ENCODE measurements around the gene SLC16A8.

Gene SLC16A8

DNA sequence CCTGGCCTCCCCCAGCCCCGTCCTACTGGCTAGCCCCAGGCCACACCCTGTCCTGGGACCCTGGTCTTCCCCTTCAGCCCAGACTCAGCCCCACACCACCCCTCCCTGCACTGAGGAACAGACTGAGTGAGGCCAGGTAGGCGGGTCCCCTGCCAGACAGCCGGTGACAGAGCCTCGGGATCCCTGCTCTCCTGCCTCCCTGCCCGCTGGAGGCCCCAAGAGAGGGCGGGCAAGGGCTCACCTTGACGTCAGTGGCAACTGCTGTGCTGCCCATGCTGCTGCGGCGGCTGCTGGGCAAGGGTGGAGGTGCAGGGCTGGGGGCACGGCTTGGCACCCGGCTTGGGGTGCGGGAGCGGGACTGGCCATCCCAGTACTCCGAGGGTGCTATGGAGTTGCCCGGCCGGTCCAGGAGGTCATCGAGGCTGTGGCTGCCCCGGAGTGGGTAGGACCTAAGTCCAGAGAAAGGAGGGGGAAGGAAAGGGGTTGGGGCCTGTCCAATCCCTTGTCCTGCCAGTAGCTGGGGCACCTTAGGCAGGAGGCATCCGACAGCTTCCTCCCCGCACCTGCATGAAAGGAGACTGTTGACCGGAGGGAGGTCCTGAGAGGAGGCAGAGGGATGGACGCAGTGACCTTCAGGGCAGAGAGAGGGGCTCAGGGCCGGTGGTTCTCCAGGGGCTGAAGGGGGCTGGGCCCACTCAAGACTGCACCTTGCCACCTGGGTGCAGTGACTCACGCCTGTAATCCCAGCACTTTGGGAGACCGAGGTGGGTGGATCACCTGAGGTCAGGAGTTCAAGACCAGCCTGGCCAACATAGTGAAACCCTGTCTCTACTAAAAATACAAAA, 2.2 kb upstream of the SLC16A8 start:
- H3K27me3 ChIP-seq (ENCODE audit: insufficient read depth, poor library complexity, severe bottlenecking) = peaks cover 22% of the 10 kb centered on the region
- no peak overlapping the region for H3K4me3 ChIP-seq (replicated peaks; ENCODE audit: insufficient read depth, low read length)
- TF ChIP-seq POLR2AphosphoS5 (IDR thresholded peaks at IDR 0.05; ENCODE audit: low read depth) = no peak
- no peak for TF ChIP-seq SPI1 (IDR thresholded peaks at IDR 0.05; ENCODE audit: borderline replicate concordance, low read depth)
- DNase-seq (ENCODE audit: low read depth in 1 of 2, low spot score in 1 of 2) = no peak
- no peak overlapping the region for H3K27ac ChIP-seq (replicated peaks)

DNA sequence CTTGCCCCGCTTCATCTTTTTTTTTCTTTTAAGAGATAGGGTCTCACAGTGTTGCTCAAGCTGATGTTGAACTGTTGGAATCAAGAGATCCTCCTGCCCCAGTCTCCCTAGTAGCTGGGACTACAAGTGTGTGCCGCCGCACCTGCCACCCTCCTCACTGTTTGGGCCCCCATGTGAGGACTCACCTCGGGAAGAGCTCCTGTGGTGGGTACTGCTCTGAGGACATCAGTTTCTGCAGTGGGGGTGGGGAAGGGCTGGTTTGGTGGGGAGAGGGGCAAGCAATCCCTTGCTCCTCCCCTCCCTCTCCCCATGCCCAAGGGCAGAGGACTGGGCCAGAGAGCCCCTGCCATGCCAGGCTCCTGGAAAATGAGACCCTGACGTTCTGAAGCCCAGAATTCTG, 1.5 kb upstream of the SLC16A8 start:
- H3K27me3 ChIP-seq (ENCODE audit: insufficient read depth, poor library complexity, severe bottlenecking) = peaks cover 28% of the 10 kb centered on the region
- no peak for DNase-seq (ENCODE audit: low read depth in 1 of 2, low spot score in 1 of 2)
- no peak overlapping the region for H3K27ac ChIP-seq (replicated peaks)
- TF ChIP-seq POLR2AphosphoS5 (IDR thresholded peaks at IDR 0.05; ENCODE audit: low read depth) (no peak), SPI1 (IDR thresholded peaks at IDR 0.05; ENCODE audit: borderline replicate concordance, low read depth) (no peak), GABPA (IDR thresholded peaks at IDR 0.05; ENCODE audit: low read depth) (no peak)
- TF ChIP-seq, protein P1, sequence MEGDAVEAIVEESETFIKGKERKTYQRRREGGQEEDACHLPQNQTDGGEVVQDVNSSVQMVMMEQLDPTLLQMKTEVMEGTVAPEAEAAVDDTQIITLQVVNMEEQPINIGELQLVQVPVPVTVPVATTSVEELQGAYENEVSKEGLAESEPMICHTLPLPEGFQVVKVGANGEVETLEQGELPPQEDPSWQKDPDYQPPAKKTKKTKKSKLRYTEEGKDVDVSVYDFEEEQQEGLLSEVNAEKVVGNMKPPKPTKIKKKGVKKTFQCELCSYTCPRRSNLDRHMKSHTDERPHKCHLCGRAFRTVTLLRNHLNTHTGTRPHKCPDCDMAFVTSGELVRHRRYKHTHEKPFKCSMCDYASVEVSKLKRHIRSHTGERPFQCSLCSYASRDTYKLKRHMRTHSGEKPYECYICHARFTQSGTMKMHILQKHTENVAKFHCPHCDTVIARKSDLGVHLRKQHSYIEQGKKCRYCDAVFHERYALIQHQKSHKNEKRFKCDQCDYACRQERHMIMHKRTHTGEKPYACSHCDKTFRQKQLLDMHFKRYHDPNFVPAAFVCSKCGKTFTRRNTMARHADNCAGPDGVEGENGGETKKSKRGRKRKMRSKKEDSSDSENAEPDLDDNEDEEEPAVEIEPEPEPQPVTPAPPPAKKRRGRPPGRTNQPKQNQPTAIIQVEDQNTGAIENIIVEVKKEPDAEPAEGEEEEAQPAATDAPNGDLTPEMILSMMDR (IDR thresholded peaks at IDR 0.05; ENCODE audit: insufficient read depth, low read length) = no peak
- TF ChIP-seq, protein P2, sequence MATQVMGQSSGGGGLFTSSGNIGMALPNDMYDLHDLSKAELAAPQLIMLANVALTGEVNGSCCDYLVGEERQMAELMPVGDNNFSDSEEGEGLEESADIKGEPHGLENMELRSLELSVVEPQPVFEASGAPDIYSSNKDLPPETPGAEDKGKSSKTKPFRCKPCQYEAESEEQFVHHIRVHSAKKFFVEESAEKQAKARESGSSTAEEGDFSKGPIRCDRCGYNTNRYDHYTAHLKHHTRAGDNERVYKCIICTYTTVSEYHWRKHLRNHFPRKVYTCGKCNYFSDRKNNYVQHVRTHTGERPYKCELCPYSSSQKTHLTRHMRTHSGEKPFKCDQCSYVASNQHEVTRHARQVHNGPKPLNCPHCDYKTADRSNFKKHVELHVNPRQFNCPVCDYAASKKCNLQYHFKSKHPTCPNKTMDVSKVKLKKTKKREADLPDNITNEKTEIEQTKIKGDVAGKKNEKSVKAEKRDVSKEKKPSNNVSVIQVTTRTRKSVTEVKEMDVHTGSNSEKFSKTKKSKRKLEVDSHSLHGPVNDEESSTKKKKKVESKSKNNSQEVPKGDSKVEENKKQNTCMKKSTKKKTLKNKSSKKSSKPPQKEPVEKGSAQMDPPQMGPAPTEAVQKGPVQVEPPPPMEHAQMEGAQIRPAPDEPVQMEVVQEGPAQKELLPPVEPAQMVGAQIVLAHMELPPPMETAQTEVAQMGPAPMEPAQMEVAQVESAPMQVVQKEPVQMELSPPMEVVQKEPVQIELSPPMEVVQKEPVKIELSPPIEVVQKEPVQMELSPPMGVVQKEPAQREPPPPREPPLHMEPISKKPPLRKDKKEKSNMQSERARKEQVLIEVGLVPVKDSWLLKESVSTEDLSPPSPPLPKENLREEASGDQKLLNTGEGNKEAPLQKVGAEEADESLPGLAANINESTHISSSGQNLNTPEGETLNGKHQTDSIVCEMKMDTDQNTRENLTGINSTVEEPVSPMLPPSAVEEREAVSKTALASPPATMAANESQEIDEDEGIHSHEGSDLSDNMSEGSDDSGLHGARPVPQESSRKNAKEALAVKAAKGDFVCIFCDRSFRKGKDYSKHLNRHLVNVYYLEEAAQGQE (IDR thresholded peaks at IDR 0.05; ENCODE audit: insufficient replicate concordance, low read depth) = no peak
- H3K4me3 ChIP-seq (replicated peaks; ENCODE audit: insufficient read depth, low read length) = no peak overlapping the region

DNA sequence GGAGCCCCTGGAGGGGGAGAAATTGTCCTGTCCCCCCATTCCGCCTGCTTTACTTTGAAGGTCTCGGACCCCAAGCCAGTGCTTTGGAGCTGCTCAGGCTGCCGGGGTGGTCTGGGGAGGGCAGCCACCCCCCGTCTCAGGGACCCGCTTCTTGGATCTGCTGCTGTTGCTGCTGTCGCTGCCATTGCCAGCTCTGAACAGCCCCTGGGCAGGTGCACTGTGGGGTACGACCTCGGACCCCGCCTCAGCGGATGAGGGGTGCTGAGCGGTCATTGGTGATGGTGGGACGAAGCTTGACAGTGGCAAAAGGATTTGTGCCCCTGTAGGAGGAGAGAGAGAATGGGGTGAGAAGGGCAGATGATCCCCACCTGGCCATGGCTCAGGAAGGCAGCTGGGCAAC, 1.1 kb upstream of the SLC16A8 start:
- peaks cover 32% of the 10 kb centered on the region for H3K27me3 ChIP-seq (ENCODE audit: insufficient read depth, poor library complexity, severe bottlenecking)
- no peak overlapping the region for H3K27ac ChIP-seq (replicated peaks)
- no peak for DNase-seq (ENCODE audit: low read depth in 1 of 2, low spot score in 1 of 2)
- H3K4me3 ChIP-seq (replicated peaks; ENCODE audit: insufficient read depth, low read length) = no peak overlapping the region
- TF ChIP-seq SPI1 (IDR thresholded peaks at IDR 0.05; ENCODE audit: borderline replicate concordance, low read depth) (no peak), POLR2AphosphoS5 (IDR thresholded peaks at IDR 0.05; ENCODE audit: low read depth) (no peak), GABPA (IDR thresholded peaks at IDR 0.05; ENCODE audit: low read depth) (no peak)
- TF ChIP-seq, protein P1 (IDR thresholded peaks at IDR 0.05; ENCODE audit: insufficient read depth, low read length) = no peak
- TF ChIP-seq, protein P2 (IDR thresholded peaks at IDR 0.05; ENCODE audit: insufficient replicate concordance, low read depth) = no peak

DNA sequence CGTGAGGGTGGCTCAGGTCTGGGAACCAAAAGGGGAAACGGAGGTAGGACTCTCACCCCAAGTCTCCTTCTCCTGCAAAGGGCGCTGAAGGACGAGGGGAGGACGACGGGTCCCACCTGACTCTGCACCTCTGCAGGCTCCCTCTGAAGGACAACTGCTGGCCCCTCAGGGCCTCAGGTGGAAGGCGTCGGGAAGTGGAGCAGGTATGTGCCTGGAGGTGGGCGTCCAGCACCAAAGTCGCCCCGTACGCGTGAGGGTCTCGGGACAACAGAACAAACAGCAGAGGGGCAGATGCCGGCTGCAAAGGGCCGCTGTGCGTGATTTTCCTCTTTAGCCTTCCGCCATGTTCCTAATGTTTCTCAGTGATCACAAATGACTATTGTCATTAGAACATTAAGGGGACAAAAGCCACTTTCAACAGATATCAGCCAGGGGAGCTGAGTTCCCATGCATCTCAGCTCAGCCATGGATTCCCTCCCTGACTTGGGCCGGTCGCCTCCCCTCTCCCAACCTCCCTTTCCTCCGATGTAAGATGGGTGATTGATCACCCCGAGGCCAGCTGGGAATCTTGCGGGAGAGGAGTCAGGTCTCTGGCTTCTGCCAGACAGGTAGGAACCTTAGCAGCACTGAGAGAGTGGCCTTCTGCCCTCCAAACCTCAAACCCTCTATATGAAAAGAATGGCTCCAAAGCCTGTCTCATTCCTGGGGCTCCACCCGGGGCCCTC, 836 bp downstream of the SLC16A8 start:
- H3K27me3 ChIP-seq (ENCODE audit: insufficient read depth, poor library complexity, severe bottlenecking) = peaks cover 33% of the 10 kb centered on the region
- TF ChIP-seq, protein P2 (IDR thresholded peaks at IDR 0.05; ENCODE audit: insufficient replicate concordance, low read depth) = no peak
- TF ChIP-seq GABPA (IDR thresholded peaks at IDR 0.05; ENCODE audit: low read depth) (no peak), SPI1 (IDR thresholded peaks at IDR 0.05; ENCODE audit: borderline replicate concordance, low read depth) (no peak), POLR2AphosphoS5 (IDR thresholded peaks at IDR 0.05; ENCODE audit: low read depth) (no peak)
- TF ChIP-seq, protein P1 (IDR thresholded peaks at IDR 0.05; ENCODE audit: insufficient read depth, low read length) = no peak
- H3K27ac ChIP-seq (replicated peaks) = no peak overlapping the region
- no peak for DNase-seq (ENCODE audit: low read depth in 1 of 2, low spot score in 1 of 2)
- no peak overlapping the region for H3K4me3 ChIP-seq (replicated peaks; ENCODE audit: insufficient read depth, low read length)
